HepG2 (cell line): ENCODE results near the gene ZNF213. TPM values are rescaled to one million over a fixed set of nuclear protein-coding genes. Genes with fewer than 3 reads are reported as not detected.

ENCODE experiments used
- DMAP1 ChIP-seq: IDR thresholded peaks from 2 replicates; pipeline ENCODE4 v1.6.1; 2016
- FOXA1 ChIP-seq, 2 experiments: fragments of 450-650 bp in 1 of 2; sonication (generic) in 1 of 2; formaldehyde crosslinking in 1 of 2; IDR thresholded peaks; 2 replicates each; pipeline versions ENCODE4 v1.4.0 to v1.6.1; 2016 to 2020; ENCODE audit warnings: missing genetic modification reagents in 1 of 2
- GFI1 ChIP-seq: sonication (generic); formaldehyde crosslinking; IDR thresholded peaks from 2 replicates; pipeline ENCODE4 v1.5.0; 2020; ENCODE audit warnings: missing genetic modification reagents, mild to moderate bottlenecking, borderline replicate concordance
- HMG20B ChIP-seq: conservative IDR thresholded peaks from 2 replicates; pipeline ENCODE4 v1.6.1; 2016; ENCODE audit warnings: missing genetic modification reagents, missing compliant biosample characterization
- NFRKB ChIP-seq: fragments of 450-650 bp; IDR thresholded peaks from 2 replicates; pipeline ENCODE4 v1.6.1; 2017
- POLR2AphosphoS5 ChIP-seq: IDR thresholded peaks from 2 replicates; pipeline ENCODE4 v1.6.1; 2012; ENCODE audit warnings: low read depth, low read length
- SAP130 ChIP-seq: IDR thresholded peaks from 2 replicates; pipeline ENCODE4 v1.6.1; 2016; ENCODE audit warnings: low read depth
- SPEN ChIP-seq: sonication (generic); formaldehyde crosslinking; IDR thresholded peaks from 2 replicates; pipeline ENCODE4 v1.5.1; 2020; ENCODE audit warnings: low read depth, mild to moderate bottlenecking, missing genetic modification reagents
- TFE3 ChIP-seq: IDR thresholded peaks from 2 replicates; pipeline ENCODE4 v1.6.1; 2016
- ZNF317 ChIP-seq: sonication (generic); formaldehyde crosslinking; IDR thresholded peaks from 2 replicates; pipeline ENCODE4 v1.5.0; 2020; ENCODE audit warnings: mild to moderate bottlenecking, missing genetic modification reagents
- ZNF446 ChIP-seq: sonication (generic); formaldehyde crosslinking; IDR thresholded peaks from 2 replicates; pipeline ENCODE4 v1.5.0; 2020; ENCODE audit warnings: mild to moderate bottlenecking, missing genetic modification reagents
- ZNF512B ChIP-seq: sonication (generic); formaldehyde crosslinking; IDR thresholded peaks from 2 replicates; pipeline ENCODE4 v1.5.1; 2020; ENCODE audit warnings: missing genetic modification reagents, mild to moderate bottlenecking, borderline replicate concordance
- ZNF562 ChIP-seq: sonication (generic); formaldehyde crosslinking; IDR thresholded peaks from 2 replicates; pipeline ENCODE4 v1.8.0; 2022; ENCODE audit warnings: missing genetic modification reagents, borderline replicate concordance
- ZNF784 ChIP-seq: sonication (generic); formaldehyde crosslinking; IDR thresholded peaks from 2 replicates; pipeline ENCODE4 v1.5.1; 2020; ENCODE audit warnings: missing genetic modification reagents, mild to moderate bottlenecking, borderline replicate concordance
- polyA plus RNA-seq, 8 experiments: library from polyadenylated mRNA; depleted of rRNA in 3 of 8; stranded (reverse) in 7 of 8; unstranded in 1 of 8; fragments of >200 nt; fragmentation: Illumina TruSeq in 4 of 8; extraction: Trizol in 4 of 8; gene quantifications; 2 replicates each; pipeline versions ENCODE4 v1.2.1 to v1.2.3, GENCODE V29; 2011 to 2016; ENCODE audit warnings: low read depth in 4 of 8, missing spikeins in 1 of 8, mixed read lengths in 1 of 8; ENCODE audit not compliant: insufficient read depth in 1 of 8
- total RNA-seq, 5 experiments: library from RNA; depleted of rRNA; stranded (reverse); fragments of >200 nt; fragmentation: Illumina TruSeq; extraction: Trizol; gene quantifications; 2 replicates each; pipeline ENCODE4 v1.2.3, GENCODE V29; 2016; ENCODE audit warnings: low read depth in 1 of 5
- TF ChIP-seq, protein P1 (sequence below): sonication (generic); formaldehyde crosslinking; IDR thresholded peaks from 2 replicates; pipeline ENCODE4 v1.5.1; 2020; ENCODE audit warnings: missing genetic modification reagents, mild to moderate bottlenecking, borderline replicate concordance
- TF ChIP-seq, protein P2 (sequence below): sonication (generic); formaldehyde crosslinking; IDR thresholded peaks from 2 replicates; pipeline ENCODE4 v1.4.0; 2020; ENCODE audit warnings: missing genetic modification reagents
- TF ChIP-seq, protein P3 (sequence below): IDR thresholded peaks from 2 replicates; pipeline ENCODE4 v1.6.1; 2016; ENCODE audit warnings: missing biosample characterization, missing genetic modification reagents, low read depth

Gene ZNF213
- total and polyA plus RNA-seq, 2 of the 13 experiments (the other 11 are each of a cell fraction or from before 2014, with no cell fraction given), result 0.59 to 0.97 TPM

GRCh38 chr16:3171855-3172593 lies 37.2 kb downstream of the ZNF213 start (continued):
- TF ChIP-seq ZNF512B (CRISPR knock-in tag) (no peak), FOXA1 (IDR thresholded peaks at IDR 0.05) (no peak), FOXA1 (CRISPR knock-in tag; IDR thresholded peaks at IDR 0.05) (no peak), DMAP1 (no peak), POLR2AphosphoS5 (no peak), ZNF562 (CRISPR knock-in tag) (no peak), GFI1 (CRISPR knock-in tag) (no peak), SPEN (CRISPR knock-in tag) (no peak; the same call in 1 of the 2 replicates), SAP130 (CRISPR knock-in tag) (no peak; the same call in none of the 2 replicates), NFRKB (no peak), ZNF446 (0 out of 2 replicates have a peak, but pooled peaks have one; percentile 54), TFE3 (no peak), ZNF317 (peak; percentile 72; the same call in 1 of the 2 replicates), ZNF784 (CRISPR knock-in tag) (no peak), HMG20B (CRISPR knock-in tag) (no peak)
- TF ChIP-seq, protein P1, sequence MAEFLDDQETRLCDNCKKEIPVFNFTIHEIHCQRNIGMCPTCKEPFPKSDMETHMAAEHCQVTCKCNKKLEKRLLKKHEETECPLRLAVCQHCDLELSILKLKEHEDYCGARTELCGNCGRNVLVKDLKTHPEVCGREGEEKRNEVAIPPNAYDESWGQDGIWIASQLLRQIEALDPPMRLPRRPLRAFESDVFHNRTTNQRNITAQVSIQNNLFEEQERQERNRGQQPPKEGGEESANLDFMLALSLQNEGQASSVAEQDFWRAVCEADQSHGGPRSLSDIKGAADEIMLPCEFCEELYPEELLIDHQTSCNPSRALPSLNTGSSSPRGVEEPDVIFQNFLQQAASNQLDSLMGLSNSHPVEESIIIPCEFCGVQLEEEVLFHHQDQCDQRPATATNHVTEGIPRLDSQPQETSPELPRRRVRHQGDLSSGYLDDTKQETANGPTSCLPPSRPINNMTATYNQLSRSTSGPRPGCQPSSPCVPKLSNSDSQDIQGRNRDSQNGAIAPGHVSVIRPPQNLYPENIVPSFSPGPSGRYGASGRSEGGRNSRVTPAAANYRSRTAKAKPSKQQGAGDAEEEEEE (CRISPR knock-in tag), result no peak
- TF ChIP-seq, protein P2, sequence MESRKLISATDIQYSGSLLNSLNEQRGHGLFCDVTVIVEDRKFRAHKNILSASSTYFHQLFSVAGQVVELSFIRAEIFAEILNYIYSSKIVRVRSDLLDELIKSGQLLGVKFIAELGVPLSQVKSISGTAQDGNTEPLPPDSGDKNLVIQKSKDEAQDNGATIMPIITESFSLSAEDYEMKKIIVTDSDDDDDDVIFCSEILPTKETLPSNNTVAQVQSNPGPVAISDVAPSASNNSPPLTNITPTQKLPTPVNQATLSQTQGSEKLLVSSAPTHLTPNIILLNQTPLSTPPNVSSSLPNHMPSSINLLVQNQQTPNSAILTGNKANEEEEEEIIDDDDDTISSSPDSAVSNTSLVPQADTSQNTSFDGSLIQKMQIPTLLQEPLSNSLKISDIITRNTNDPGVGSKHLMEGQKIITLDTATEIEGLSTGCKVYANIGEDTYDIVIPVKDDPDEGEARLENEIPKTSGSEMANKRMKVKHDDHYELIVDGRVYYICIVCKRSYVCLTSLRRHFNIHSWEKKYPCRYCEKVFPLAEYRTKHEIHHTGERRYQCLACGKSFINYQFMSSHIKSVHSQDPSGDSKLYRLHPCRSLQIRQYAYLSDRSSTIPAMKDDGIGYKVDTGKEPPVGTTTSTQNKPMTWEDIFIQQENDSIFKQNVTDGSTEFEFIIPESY, result 0 out of 2 replicates have a peak, but pooled peaks have one; percentile 10
- TF ChIP-seq, protein P3, sequence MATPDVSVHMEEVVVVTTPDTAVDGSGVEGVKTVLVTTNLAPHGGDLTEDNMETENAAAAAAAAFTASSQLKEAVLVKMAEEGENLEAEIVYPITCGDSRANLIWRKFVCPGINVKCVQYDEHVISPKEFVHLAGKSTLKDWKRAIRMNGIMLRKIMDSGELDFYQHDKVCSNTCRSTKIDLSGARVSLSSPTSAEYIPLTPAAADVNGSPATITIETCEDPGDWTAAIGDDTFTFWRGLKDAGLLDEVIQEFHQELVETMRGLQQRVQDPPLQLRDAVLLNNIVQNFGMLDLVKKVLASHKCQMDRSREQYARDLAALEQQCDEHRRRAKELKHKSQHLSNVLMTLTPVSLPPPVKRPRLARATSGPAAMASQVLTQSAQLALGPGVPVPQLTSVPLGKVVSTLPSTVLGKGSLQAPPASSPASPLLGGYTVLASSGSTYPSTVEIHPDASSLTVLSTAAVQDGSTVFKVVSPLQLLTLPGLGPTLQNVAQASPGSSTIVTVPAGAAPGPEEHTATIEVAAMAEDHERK (CRISPR knock-in tag), result no peak
